PFSK-1 (cell line): ENCODE data around the gene PDCD6IP.

Source experiments
- FOXP2 ChIP-seq: optimal IDR thresholded peaks from 2 replicates; pipeline ENCODE3; 2011; ENCODE audit warnings: borderline replicate concordance, control low read depth, inconsistent platforms; ENCODE audit not compliant: insufficient read depth; ENCODE audit errors: extremely low read length, extremely low read depth
- POLR2AphosphoS5 ChIP-seq: IDR thresholded peaks from 2 replicates; pipeline ENCODE4 v1.6.1; 2012; ENCODE audit warnings: low read depth, mild to moderate bottlenecking, control low read depth, low read length, moderate library complexity
- SIN3A ChIP-seq: IDR thresholded peaks from 2 replicates; pipeline ENCODE4 v1.6.1; 2012; ENCODE audit warnings: mild to moderate bottlenecking, low read length, moderate library complexity, borderline replicate concordance; ENCODE audit not compliant: insufficient read depth
- TAF1 ChIP-seq: IDR thresholded peaks from 2 replicates; pipeline ENCODE4 v1.6.1; 2012; ENCODE audit warnings: low read length, control low read depth, borderline replicate concordance; ENCODE audit not compliant: insufficient read depth
- TF ChIP-seq, protein P1 (sequence below), 2 experiments: IDR thresholded peaks; 2 replicates each; pipeline versions ENCODE4 v1.6.1 to v1.8.0; 2011 to 2012; ENCODE audit warnings: low read depth in 2 of 2, low read length in 2 of 2, control low read depth in 1 of 2, inconsistent platforms in 1 of 2, mild to moderate bottlenecking in 1 of 2, moderate library complexity in 1 of 2; ENCODE audit not compliant: insufficient read depth in 1 of 2

Gene PDCD6IP

DNA sequence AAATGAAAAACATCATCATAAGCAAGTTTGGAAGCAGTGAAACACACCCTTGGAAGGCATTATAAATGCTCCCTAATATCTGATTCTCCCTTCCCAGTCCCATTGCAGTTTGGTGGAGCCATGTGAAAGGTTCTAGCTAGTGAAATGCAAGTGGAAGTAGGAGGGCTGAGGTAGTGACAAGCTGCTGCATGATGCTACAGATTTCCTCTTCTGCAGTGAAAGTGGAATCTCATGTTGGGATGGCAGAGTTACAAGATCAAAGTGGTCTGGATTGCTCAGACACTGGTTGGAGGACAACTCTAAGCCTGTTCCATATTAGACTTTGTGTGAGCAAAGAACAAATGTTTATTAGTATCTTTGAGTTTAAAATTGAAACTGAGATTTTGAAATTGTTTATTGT is 3.3 kb upstream of the PDCD6IP start:
- TF ChIP-seq, protein P1, sequence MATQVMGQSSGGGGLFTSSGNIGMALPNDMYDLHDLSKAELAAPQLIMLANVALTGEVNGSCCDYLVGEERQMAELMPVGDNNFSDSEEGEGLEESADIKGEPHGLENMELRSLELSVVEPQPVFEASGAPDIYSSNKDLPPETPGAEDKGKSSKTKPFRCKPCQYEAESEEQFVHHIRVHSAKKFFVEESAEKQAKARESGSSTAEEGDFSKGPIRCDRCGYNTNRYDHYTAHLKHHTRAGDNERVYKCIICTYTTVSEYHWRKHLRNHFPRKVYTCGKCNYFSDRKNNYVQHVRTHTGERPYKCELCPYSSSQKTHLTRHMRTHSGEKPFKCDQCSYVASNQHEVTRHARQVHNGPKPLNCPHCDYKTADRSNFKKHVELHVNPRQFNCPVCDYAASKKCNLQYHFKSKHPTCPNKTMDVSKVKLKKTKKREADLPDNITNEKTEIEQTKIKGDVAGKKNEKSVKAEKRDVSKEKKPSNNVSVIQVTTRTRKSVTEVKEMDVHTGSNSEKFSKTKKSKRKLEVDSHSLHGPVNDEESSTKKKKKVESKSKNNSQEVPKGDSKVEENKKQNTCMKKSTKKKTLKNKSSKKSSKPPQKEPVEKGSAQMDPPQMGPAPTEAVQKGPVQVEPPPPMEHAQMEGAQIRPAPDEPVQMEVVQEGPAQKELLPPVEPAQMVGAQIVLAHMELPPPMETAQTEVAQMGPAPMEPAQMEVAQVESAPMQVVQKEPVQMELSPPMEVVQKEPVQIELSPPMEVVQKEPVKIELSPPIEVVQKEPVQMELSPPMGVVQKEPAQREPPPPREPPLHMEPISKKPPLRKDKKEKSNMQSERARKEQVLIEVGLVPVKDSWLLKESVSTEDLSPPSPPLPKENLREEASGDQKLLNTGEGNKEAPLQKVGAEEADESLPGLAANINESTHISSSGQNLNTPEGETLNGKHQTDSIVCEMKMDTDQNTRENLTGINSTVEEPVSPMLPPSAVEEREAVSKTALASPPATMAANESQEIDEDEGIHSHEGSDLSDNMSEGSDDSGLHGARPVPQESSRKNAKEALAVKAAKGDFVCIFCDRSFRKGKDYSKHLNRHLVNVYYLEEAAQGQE (IDR thresholded peaks at IDR 0.05; ENCODE audit: insufficient read depth in 1 of 2, low read depth in 2 of 2, low read length in 2 of 2), result no peak

DNA sequence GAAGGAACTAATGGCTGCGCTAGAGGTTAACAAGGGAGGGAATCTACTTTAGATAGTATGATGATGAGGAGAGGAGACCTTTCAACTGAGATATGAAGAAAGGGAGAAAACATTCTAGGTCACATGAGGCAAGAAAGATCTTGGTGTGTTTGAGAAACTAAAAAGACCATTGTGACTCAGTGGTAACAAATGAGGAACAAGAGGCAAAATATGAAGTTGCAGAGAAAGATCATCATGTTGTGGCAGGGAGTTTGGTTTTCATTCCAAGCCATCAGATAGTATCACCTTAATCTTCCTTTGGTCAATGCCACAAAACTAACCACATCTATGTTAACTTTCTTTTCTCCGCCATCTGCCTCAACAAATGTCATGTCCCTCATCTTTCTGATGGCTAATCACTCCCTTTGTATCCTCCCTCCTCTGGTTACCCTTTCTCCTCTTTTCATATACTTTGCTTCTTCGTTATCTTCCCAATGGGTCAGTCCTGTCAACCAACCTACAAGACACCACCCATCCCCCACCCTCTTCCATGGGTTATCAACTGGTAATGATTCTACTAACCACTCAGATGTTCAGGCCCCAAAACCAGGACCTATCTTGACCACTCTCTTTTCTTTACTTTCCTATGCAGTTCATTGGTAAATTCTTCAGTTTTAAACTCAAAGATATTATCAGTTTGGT is 2.4 kb upstream of the PDCD6IP start:
- TF ChIP-seq POLR2AphosphoS5, result no peak
- no peak for TF ChIP-seq FOXP2
- no peak for TF ChIP-seq TAF1
- no peak for TF ChIP-seq SIN3A
- TF ChIP-seq, protein P1 (IDR thresholded peaks at IDR 0.05; ENCODE audit: insufficient read depth in 1 of 2, low read depth in 2 of 2, low read length in 2 of 2), result no peak

DNA sequence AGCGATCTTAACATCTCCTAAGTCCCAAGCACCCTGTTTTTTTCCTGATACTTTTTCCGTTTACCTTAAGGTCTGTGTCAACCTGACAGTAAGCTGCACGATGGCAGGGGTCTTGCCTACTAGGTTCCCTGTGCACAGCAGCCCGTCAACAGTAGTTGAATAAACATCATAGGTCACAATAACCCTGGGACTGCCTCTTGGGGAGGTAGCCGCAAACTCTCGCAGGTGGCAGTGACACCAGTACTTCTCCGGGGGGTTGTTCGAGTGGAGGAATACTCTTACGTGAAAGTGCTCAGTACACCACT is 365 bp upstream of the PDCD6IP start:
- TF ChIP-seq FOXP2, result no peak

DNA sequence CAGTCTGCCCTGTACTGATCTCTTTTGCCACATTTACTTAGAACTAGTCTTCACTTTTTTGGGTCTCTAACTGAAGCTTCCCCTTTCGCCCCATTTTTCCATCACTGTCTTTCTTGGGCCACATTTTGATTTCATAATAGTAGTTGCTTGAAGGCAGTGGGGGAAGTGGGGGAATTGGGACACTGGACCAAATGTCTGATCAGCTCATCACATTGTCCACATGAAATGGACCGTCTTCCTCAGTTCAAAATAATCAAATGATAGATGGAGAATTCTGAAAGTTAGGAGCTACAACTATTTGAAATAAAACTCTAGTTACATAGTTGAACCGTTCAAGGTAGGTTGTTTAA is 747 bp downstream of the PDCD6IP start:
- TF ChIP-seq POLR2AphosphoS5, result no peak
- TF ChIP-seq FOXP2, result no peak
- TF ChIP-seq SIN3A, result no peak
- TF ChIP-seq TAF1, result no peak
- TF ChIP-seq, protein P1 (IDR thresholded peaks at IDR 0.05; ENCODE audit: insufficient read depth in 1 of 2, low read depth in 2 of 2, low read length in 2 of 2), result no peak

DNA sequence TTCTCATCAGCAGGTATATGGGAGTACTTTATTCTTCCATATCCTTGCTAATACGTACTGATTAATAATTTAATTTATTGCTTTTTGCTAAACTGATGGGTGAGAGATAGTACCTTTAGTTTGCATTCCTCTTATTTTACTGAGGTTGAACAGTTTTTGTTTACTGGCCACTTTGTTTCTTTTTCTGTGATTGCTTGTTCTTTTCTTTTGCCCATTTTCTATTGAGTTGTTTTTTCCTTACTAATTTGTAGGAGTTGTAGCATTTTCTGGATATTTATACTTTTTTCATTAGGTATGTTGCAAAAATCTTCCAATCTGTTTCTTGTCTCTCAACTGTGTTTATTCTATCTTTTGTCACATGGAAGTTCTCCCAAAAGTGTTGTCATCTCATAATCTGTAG is 4.8 kb downstream of the PDCD6IP start:
- TF ChIP-seq TAF1 (no peak), SIN3A (no peak), POLR2AphosphoS5 (no peak), FOXP2 (no peak)
- TF ChIP-seq, protein P1 (IDR thresholded peaks at IDR 0.05; ENCODE audit: insufficient read depth in 1 of 2, low read depth in 2 of 2, low read length in 2 of 2), result no peak
